Choroid plexus epithelial cell (primary cell): ENCODE results near the gene BFSP2.

Source experiments
- DNase-seq: peaks from one replicate; pipeline ENCODE4 v3.0.0-alpha.2; 2010; ENCODE audit warnings: low read depth
- H3K4me3 ChIP-seq: 2 replicates; pipeline ENCODE4 v1.5.1; 2011; ENCODE audit warnings: low read depth, mild to moderate bottlenecking, control low read depth, low read length, moderate library complexity
- TF ChIP-seq, protein P1 (sequence below): conservative IDR thresholded peaks from 2 replicates; pipeline ENCODE4 v1.5.1; 2011; ENCODE audit warnings: low read depth, mild to moderate bottlenecking, control low read depth, inconsistent platforms, low read length, moderate library complexity

The BFSP2 gene

DNA sequence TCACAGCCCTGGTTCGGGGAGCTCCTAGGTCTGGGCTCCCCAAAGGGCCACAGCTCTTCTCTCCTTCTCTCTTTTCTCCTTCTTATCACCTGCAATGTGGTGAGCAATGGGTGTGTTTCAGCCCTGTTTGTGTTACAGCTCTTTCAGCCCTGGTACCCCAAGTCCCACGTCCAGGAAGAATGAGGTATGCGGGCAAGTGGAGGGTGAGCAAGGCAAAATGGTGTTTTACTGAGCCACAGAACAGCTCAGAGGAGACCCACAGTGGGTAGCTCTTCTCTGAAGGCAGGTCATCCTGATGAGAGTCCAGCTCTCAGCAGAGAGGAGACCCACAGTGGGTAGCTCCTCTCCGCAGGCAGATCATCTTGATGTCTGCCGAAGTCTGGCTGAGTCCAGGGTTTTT is 86.8 kb downstream of the BFSP2 start:
- TF ChIP-seq, protein P1, sequence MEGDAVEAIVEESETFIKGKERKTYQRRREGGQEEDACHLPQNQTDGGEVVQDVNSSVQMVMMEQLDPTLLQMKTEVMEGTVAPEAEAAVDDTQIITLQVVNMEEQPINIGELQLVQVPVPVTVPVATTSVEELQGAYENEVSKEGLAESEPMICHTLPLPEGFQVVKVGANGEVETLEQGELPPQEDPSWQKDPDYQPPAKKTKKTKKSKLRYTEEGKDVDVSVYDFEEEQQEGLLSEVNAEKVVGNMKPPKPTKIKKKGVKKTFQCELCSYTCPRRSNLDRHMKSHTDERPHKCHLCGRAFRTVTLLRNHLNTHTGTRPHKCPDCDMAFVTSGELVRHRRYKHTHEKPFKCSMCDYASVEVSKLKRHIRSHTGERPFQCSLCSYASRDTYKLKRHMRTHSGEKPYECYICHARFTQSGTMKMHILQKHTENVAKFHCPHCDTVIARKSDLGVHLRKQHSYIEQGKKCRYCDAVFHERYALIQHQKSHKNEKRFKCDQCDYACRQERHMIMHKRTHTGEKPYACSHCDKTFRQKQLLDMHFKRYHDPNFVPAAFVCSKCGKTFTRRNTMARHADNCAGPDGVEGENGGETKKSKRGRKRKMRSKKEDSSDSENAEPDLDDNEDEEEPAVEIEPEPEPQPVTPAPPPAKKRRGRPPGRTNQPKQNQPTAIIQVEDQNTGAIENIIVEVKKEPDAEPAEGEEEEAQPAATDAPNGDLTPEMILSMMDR: no peak
- DNase-seq: no peak
- no peak overlapping the region for H3K4me3 ChIP-seq

DNA sequence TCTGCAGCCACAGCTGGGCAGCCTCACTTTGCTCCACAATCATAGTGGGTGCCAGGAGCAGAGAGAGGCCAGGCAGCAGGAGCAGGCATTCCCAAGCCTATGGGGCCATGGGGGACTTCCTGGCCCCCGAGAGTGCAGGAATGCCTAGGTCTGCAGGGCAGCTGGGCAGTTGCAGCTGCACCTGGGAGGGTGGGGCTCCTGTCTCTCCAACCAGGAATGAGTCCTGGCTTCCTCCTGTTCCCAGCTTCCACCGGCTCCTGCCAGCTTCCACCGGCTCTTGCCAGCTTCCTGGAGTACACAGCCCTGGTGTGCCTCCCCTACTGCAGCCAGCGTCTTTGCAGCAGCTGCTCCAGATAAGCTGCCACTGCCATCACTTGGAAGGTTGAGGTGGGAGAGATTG is 87.3 kb downstream of the BFSP2 start:
- DNase-seq: no peak
- TF ChIP-seq, protein P1: no peak
- H3K4me3 ChIP-seq: no peak overlapping the region

DNA sequence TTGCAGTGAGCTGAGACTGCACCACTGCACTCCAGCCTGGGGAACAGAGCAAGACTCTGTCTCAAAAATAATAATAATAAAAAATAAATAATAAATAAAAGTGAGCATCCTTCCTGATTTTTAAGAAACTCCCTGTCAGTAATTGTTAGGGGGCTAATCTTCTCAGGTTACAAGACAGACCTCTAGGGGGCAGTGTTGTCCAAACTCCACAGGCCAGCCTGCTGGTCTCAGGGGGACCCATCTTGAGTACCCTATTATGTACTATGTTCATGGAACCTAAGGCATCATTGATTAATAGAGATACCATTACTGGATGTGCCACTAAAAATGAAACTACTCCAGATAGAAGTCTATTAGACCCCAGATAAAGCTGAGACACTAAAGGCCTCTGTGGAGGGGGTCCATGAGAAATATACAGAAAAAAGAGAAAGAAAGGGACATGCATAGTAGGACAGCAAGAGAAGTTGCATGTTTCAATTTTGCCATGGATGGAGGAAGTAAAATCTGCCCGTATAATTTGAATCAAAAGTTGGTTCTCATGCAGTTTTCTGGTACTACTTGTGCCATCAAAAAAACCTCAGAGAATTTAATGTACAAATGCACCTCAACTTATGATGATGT is 88.2 kb downstream of the BFSP2 start:
- TF ChIP-seq, protein P1: peak; percentile 73
- H3K4me3 ChIP-seq: no peak overlapping the region
- DNase-seq: peak; percentile 55

DNA sequence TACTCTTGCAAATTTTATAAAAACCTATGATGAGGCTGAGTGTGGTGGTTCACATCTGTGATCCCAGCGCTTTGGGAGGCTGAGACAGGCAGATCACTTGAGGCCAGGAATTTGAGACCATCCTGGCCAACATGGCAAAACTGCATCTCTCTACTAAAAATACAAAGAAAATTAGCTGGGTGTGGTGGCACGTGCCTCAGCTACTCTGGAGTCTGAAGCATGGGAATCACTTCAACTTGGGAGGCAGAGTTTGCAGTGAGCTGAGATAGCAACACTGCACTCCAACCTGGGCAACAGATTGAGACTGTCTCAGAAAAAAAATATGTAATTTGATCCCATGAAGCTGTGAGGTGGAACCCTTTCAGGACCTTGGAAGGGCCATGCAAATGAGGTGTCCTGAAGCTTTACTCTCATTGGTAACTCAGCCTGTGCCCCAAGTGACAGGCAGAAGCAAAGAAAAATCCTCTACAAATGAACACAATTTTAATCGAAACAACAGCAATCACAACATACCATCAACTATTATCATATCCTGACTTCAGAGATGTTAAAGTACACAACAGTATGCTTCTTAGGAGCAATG is 89.0 kb downstream of the BFSP2 start:
- TF ChIP-seq, protein P1: no peak
- no peak overlapping the region for H3K4me3 ChIP-seq
- DNase-seq: peak; percentile 87

DNA sequence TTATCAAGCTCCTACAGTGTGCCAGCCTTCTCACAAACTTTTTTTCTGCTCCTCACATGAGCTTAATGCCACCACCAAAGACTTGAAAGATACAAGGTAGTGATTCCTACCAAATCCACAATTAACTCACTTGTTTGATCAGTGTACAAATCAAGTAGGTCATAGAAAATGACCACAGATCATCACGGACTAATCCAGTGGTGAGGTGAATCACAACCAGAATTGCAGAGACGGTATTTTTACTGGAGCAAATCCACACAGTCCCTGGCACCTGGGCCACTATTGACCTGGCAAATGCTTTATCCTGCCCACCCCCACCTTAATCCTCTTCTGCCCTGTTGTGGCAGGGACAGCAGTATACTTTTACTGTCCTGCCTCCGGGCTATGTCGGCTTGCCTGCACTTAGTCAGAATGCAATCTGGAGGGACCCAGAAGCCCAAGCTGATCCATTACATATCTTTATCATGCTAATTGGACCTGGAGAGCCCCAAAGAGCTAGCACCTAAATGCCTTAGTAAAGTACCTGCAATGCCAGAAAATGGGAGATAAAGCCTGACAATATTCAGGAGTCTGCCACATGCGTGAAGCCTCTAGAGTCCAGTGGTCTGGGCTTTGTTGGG is 89.7 kb downstream of the BFSP2 start:
- peak; percentile 11 for DNase-seq
- no peak overlapping the region for H3K4me3 ChIP-seq
- TF ChIP-seq, protein P1: no peak

DNA sequence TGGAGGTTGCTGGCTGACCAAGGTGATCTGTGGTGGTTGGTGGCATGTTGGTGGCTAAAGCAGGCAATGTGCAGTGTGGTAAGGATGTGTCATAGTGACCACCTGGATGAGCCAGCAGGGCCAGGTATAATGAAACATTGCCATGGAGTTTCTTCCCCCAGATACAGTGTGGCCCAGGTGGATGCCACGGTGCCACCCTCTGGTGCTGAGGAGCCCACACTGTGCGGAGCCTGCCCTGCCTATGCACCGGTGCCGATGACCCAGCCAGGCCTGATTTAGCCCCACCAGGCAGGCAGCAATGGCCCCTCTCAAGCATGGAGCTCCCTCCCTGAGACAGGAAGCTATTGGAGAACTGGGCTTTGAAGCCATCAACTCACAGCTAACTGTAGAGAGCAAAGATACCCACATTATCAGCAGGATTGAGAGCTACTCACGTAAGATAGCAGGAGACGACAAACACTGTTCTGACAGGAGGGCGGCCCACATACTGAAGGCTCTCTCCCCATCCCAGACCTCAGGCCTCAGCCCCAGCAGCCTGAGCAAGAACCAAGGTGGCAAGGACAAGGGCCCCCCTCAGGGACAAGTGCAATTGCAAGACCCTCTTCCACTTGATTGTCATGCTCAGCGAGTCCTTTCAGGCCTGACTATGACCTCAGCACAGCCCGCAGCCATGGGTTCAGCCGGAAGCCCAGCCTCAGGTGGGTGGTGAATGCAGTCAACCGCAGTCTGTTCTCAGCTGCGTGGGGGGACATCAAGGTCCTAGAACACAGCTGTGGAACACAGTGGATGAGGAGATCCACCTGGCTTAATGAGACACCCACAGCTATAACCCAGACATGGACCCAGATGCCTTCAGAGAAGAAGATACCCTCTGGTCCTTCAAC is 90.9 kb downstream of the BFSP2 start:
- no peak overlapping the region for H3K4me3 ChIP-seq
- no peak for DNase-seq
- TF ChIP-seq, protein P1: no peak
